Small intestine (tissue), 7 donors: Measurements from ENCODE around the gene PRSS33. TPM values are rescaled to one million over a fixed set of nuclear protein-coding genes. Genes with fewer than 3 reads are reported as not detected.

Source experiments
- DNase-seq, 2 donors: peaks; one replicate each; pipeline versions ENCODE4 v3.0.0 to v3.0.0-alpha.2; 2013
- FAIRE-seq: peaks from 2 replicates; lab custom pipeline; 2012; peaks lifted over from hg19 to GRCh38; lab: Jason Lieb, UNC
- H3K27ac ChIP-seq, 3 donors: one replicate each; pipeline ENCODE4 v1.5.1; 2013; ENCODE audit warnings: low read length in 2 of 3, mild to moderate bottlenecking in 2 of 3, control low read depth in 1 of 3, inconsistent platforms in 1 of 3, low read depth in 1 of 3, moderate library complexity in 1 of 3
- H3K27me3 ChIP-seq, 3 donors: one replicate each; pipeline ENCODE4 v1.6.1; 2013; ENCODE audit warnings: low read length in 3 of 3, inconsistent platforms in 1 of 3; ENCODE audit not compliant: control insufficient read depth in 3 of 3, insufficient read depth in 3 of 3
- H3K36me3 ChIP-seq, 3 donors: one replicate each; pipeline ENCODE4 v1.6.1; 2013; ENCODE audit warnings: low read length in 3 of 3, inconsistent platforms in 1 of 3, low read depth in 1 of 3, mild to moderate bottlenecking in 1 of 3, moderate library complexity in 1 of 3; ENCODE audit not compliant: control insufficient read depth in 3 of 3, insufficient read depth in 2 of 3
- H3K4me1 ChIP-seq, 3 donors: one replicate each; pipeline ENCODE4 v1.6.1; 2013; ENCODE audit warnings: low read length in 2 of 3, inconsistent platforms in 1 of 3, low read depth in 1 of 3, mild to moderate bottlenecking in 1 of 3, moderate library complexity in 1 of 3; ENCODE audit not compliant: control insufficient read depth in 3 of 3, insufficient read depth in 2 of 3
- H3K4me3 ChIP-seq, 3 donors: one replicate each; pipeline ENCODE4 v1.5.1; 2013; ENCODE audit warnings: low read length in 3 of 3, control low read depth in 1 of 3, inconsistent platforms in 1 of 3, low read depth in 1 of 3, mild to moderate bottlenecking in 1 of 3, moderate library complexity in 1 of 3
- H3K9me3 ChIP-seq, 2 donors: one replicate each; pipeline ENCODE4 v1.6.1; 2013; ENCODE audit warnings: low read depth in 1 of 2, low read length in 1 of 2; ENCODE audit not compliant: control insufficient read depth in 2 of 2, insufficient read depth in 1 of 2
- WGBS, 3 donors: extraction: QIAGEN DNeasy Blood & Tissue Kit; methylation state at CpG; one replicate each; pipeline ENCODE4 v1.1.7; 2013; 5-methylcytosine and 5-hydroxymethylcytosine counted together
- polyA plus RNA-seq, 4 donors: library from polyadenylated mRNA; stranded (reverse) in 3 of 4; unstranded in 1 of 4; fragments of 200-250 nt in 3 of 4; fragments of 120-200 nt in 1 of 4; gene quantifications; one replicate each; pipeline versions ENCODE4 v1.2.1 to v1.2.3, GENCODE V29; 2013
- donor health status: healthy with polysubstance abuse.
- donor health status: control.
- donor health status: control.
- donor health status: Bipolar disorder and iron deficiency.
- donor health status: healthy.

Gene PRSS33
- polyA plus RNA-seq, 4 donors, result 0.03 TPM; not detected in 3

DNA sequence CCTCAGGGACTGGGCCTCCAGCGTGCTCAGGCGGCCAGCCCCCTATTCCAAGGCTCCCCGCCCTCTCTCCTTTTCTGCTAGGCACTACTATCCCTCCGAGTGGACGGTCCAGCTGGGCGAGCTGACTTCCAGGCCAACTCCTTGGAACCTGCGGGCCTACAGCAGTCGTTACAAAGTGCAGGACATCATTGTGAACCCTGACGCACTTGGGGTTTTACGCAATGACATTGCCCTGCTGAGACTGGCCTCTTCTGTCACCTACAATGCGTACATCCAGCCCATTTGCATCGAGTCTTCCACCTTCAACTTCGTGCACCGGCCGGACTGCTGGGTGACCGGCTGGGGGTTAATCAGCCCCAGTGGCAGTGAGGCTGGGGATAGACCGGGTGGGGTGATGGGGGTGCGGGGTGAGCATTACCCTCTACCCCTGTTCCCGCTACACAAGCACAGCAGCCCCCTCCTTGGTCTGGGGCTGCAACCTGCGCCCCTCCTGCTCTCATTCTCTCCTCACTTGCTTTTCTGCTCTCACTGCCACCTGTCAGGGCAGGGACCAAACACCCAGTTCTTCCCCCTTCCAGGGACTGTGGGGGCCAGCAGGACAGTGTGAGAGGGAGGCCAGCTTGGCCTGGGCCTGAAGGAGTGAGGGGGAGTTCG is 12.0 kb upstream of the PRSS33 start:
- DNase-seq (peak in 1 of 2 donors; percentile 44), FAIRE-seq (no peak)
- no peaks in the 10 kb centered on the region for H3K36me3 ChIP-seq
- H3K9me3 ChIP-seq, result peaks cover 0 to 6% of the 10 kb centered on the region in 2 donors
- no peak overlapping the region for H3K4me3 ChIP-seq
- peaks cover 0 to 14% (median 2%) of the 10 kb centered on the region in 3 donors for H3K4me1 ChIP-seq
- H3K27me3 ChIP-seq, result no peaks in the 10 kb centered on the region
- WGBS, 3 donors, result 86 to 88% (median 87%) methylated on average over 21 of the region's 21 CpGs
- peak overlapping the region in 1 of 3 donors; percentile 79 for H3K27ac ChIP-seq

DNA sequence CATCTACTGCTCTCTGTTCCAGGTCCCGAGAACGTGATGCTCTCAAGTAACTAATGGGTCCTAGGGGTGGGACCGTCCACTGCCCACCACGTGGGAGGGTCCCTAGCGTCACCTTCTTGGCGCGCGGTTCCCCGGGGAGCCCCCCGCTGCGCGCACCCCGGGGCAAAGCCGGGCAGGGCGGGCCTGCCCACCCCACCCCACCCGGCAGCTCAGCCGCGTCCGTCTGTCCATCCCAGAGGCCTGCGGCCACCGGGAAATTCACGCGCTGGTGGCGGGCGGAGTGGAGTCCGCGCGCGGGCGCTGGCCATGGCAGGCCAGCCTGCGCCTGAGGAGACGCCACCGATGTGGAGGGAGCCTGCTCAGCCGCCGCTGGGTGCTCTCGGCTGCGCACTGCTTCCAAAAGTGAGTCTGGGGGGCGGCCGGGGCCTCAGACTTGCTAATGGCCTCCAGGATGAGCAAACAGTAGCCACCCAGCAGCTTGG is 11.4 kb upstream of the PRSS33 start:
- H3K27ac ChIP-seq, result peak overlapping the region in 1 of 3 donors; percentile 14
- DNase-seq (no peak), FAIRE-seq (no peak)
- H3K4me1 ChIP-seq, result peaks cover 0 to 17% (median 2%) of the 10 kb centered on the region in 3 donors
- no peak overlapping the region for H3K4me3 ChIP-seq
- H3K9me3 ChIP-seq, result peaks cover 0 to under 1% of the 10 kb centered on the region in 2 donors
- no peaks in the 10 kb centered on the region for H3K36me3 ChIP-seq
- H3K27me3 ChIP-seq, result no peaks in the 10 kb centered on the region
- 92 to 96% (median 94%) methylated on average over 22 to 39 of the region's 39 CpGs for WGBS, 3 donors

GRCh38 chr16:2795395-2796143 is 8.2 kb upstream of the PRSS33 start:
- Histone ChIP-seq H3K4me1 (peaks cover 0 to 22% (median 2%) of the 10 kb centered on the region in 3 donors), H3K27me3 (peaks cover 0 to 7% (median 4%) of the 10 kb centered on the region in 3 donors), H3K9me3 (no peaks in the 10 kb centered on the region), H3K4me3 (no peak overlapping the region), H3K36me3 (no peaks in the 10 kb centered on the region), H3K27ac (peak overlapping the region in 1 of 3 donors; percentile 29)
- 26 to 54% (median 38%) methylated on average over 7 of the region's 7 CpGs for WGBS, 3 donors
- DNase-seq (peak; percentile 20 to 46), FAIRE-seq (no peak)

GRCh38 chr16:2792940-2793339 is 5.6 kb upstream of the PRSS33 start:
- FAIRE-seq (no peak), DNase-seq (no peak)
- H3K4me3 ChIP-seq, result no peak overlapping the region
- H3K36me3 ChIP-seq, result no peaks in the 10 kb centered on the region
- WGBS, 3 donors, result 90 to 94% (median 94%) methylated on average over 10 of the region's 10 CpGs
- H3K4me1 ChIP-seq, result peaks cover 0 to 13% (median 2%) of the 10 kb centered on the region in 3 donors
- H3K27me3 ChIP-seq, result peaks cover 0 to 9% (median 7%) of the 10 kb centered on the region in 3 donors
- H3K9me3 ChIP-seq, result no peaks in the 10 kb centered on the region
- H3K27ac ChIP-seq, result no peak overlapping the region

- H3K36me3 ChIP-seq, result no peaks in the 10 kb centered on the region
- peaks cover 0 to 15% (median 2%) of the 10 kb centered on the region in 3 donors for H3K4me1 ChIP-seq
- no peak overlapping the region for H3K27ac ChIP-seq
- no peaks in the 10 kb centered on the region for H3K9me3 ChIP-seq
- no peak for FAIRE-seq
- peaks cover 0 to 21% (median 12%) of the 10 kb centered on the region in 3 donors for H3K27me3 ChIP-seq
- H3K4me3 ChIP-seq, result no peak overlapping the region
- no peak for DNase-seq
- 75 to 82% (median 76%) methylated on average over 8 of the region's 8 CpGs for WGBS, 3 donors
Measured at GRCh38 chr16:2791174-2791573, 3.8 kb upstream of the PRSS33 start.

- Histone ChIP-seq H3K27ac (no peak overlapping the region), H3K9me3 (no peaks in the 10 kb centered on the region), H3K27me3 (peaks cover 0 to 26% (median 17%) of the 10 kb centered on the region in 3 donors), H3K4me1 (peaks cover 0 to 20% (median 2%) of the 10 kb centered on the region in 3 donors), H3K36me3 (no peaks in the 10 kb centered on the region), H3K4me3 (no peak overlapping the region)
- DNase-seq (no peak), FAIRE-seq (no peak)
- WGBS, 3 donors, result 82 to 85% (median 84%) methylated on average over 5 of the region's 5 CpGs
Measured at GRCh38 chr16:2790631-2791030, 3.3 kb upstream of the PRSS33 start.

DNA sequence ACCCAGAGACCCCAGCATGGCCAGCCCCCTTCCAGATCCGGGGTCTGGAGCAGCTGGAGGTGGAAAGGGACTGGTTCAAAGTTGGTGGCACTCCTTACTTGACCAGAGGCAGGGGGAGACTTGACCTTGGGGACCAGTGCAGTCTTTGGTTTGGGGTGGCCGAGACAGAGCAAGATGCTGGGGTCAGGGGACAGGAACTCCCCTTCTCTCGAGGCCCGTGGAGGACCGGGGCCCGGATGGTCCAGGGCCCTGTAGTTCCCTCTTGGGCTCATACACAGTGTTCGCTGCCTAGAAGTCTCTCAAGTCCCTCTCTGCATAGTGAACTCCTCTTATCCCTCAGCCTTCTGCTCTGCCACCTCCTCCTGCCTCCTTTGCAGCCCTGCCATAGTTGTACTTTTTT is 601 bp upstream of the PRSS33 start:
- Histone ChIP-seq H3K27ac (no peak overlapping the region), H3K9me3 (no peaks in the 10 kb centered on the region), H3K27me3 (peaks cover 2 to 43% (median 18%) of the 10 kb centered on the region in 3 donors), H3K4me3 (no peak overlapping the region), H3K4me1 (peaks cover 0 to 9% (median 0%) of the 10 kb centered on the region in 3 donors), H3K36me3 (no peaks in the 10 kb centered on the region)
- 47 to 64% (median 47%) methylated on average over 7 of the region's 7 CpGs for WGBS, 3 donors
- no peak for FAIRE-seq
- DNase-seq, result no peak

DNA sequence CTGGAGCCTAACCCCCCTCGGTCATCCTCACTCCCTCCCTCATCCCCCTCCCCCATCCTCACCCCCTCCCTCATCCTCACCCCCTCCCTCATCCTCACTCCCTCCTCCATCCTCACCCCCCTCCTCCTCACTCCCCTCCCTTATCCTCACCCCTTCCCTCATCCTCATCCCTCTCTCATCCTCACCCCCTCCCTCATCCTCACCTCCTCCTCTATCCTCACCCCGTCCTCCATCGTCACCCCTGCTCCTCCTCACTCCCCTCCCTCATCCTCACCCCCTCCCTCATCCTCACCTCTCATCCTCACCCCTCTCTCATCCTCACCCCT is 571 bp downstream of the PRSS33 start:
- FAIRE-seq, result no peak
- no peaks in the 10 kb centered on the region for H3K36me3 ChIP-seq
- no peak overlapping the region for H3K4me3 ChIP-seq
- H3K4me1 ChIP-seq, result peaks cover 0 to 9% (median 0%) of the 10 kb centered on the region in 3 donors
- DNase-seq, result no peak
- peaks cover 2 to 48% (median 18%) of the 10 kb centered on the region in 3 donors for H3K27me3 ChIP-seq
- H3K9me3 ChIP-seq, result no peaks in the 10 kb centered on the region
- no peak overlapping the region for H3K27ac ChIP-seq
- WGBS, 3 donors, result 21 to 51% (median 38%) methylated on average over 2 to 3 of the region's 3 CpGs
